Adrenal gland (tissue), 5 donors: Measurements from ENCODE around the gene STN1.

ENCODE experiments used
- CTCF ChIP-seq, 6 experiments: fragments of 450-650 bp in 4 of 6; fragments of 200-600 bp in 2 of 6; sonication (generic) in 1 of 6; IDR thresholded peaks; 1 replicate in 5 of 6; 2 replicates in 1 of 6; pipeline versions ENCODE4 v1.5.1 to v1.8.0; 2016 to 2021; ENCODE audit warnings: antibody characterized with exemption in 6 of 6, mild to moderate bottlenecking in 2 of 6, moderate library complexity in 1 of 6
- POLR2A ChIP-seq, 2 donors: fragments of 450-650 bp; IDR thresholded peaks; one replicate each; pipeline ENCODE4 v1.6.1; 2017; ENCODE audit warnings: antibody characterized with exemption in 2 of 2, mild to moderate bottlenecking in 2 of 2, moderate library complexity in 1 of 2
- donor health status: DM: no; HTN: no; CAD: no.

- TF ChIP-seq CTCF (IDR thresholded peaks at IDR 0.05) (no peak), POLR2A (IDR thresholded peaks at IDR 0.05) (no peak)
Measured at GRCh38 chr10:103856797-103857170, 61.2 kb downstream of the STN1 start.
